A549 (cell line): ENCODE measurements around the gene ASXL3.

Experiments used
- BHLHE40 ChIP-seq: IDR thresholded peaks from 2 replicates; pipeline ENCODE4 v1.6.1; 2012; ENCODE audit warnings: low read depth, low read length, inconsistent platforms
- CEBPB ChIP-seq, 2 experiments: fragments of >200 bp in 1 of 2; sonication (Bioruptor Twin) in 1 of 2; formaldehyde crosslinking in 1 of 2; IDR thresholded peaks; 2 replicates each; pipeline ENCODE4 v1.6.1; 2012 to 2016
- CHD4 ChIP-seq: fragments of 200-600 bp; sonication (generic); IDR thresholded peaks from 2 replicates; pipeline ENCODE4 v1.6.1; 2016; ENCODE audit warnings: antibody characterized with exemption, mild to moderate bottlenecking, borderline replicate concordance
- HEYL ChIP-seq: fragments of 250-450 bp; sonication (Bioruptor Pico); IDR thresholded peaks from 2 replicates; pipeline ENCODE4 v1.8.0; 2021; ENCODE audit warnings: mild to moderate bottlenecking, moderate library complexity
- KDM1A ChIP-seq: fragments of 200-600 bp; sonication (generic); IDR thresholded peaks from 2 replicates; pipeline ENCODE4 v1.6.1; 2016; ENCODE audit warnings: low read depth, mild to moderate bottlenecking
- POLR2A ChIP-seq: IDR thresholded peaks from 2 replicates; pipeline ENCODE4 v1.6.1; 2012; ENCODE audit warnings: mild to moderate bottlenecking, low read length
- RFX5 ChIP-seq: fragments of 450-650 bp; IDR thresholded peaks from 2 replicates; pipeline ENCODE4 v1.7.1; 2014; ENCODE audit warnings: antibody characterized with exemption, mild to moderate bottlenecking, moderate library complexity
- SMC3 ChIP-seq: fragments of >200 bp; sonication (Bioruptor Twin); formaldehyde crosslinking; IDR thresholded peaks from 3 replicates; pipeline ENCODE4 v1.6.1; 2018; ENCODE audit warnings: inconsistent platforms
- ZNF302 ChIP-seq: fragments of 250-450 bp; sonication (Bioruptor Pico); IDR thresholded peaks from 2 replicates; pipeline ENCODE4 v1.9.0; 2021; ENCODE audit warnings: inconsistent platforms, mild to moderate bottlenecking, moderate library complexity
- TF ChIP-seq, protein P1 (sequence below): fragments of >200 bp; sonication (Bioruptor Twin); formaldehyde crosslinking; IDR thresholded peaks from 3 replicates; pipeline ENCODE4 v1.5.1; 2016
- TF ChIP-seq, protein P2 (sequence below): fragments of >200 bp; sonication (Bioruptor Twin); formaldehyde crosslinking; IDR thresholded peaks from 3 replicates; pipeline ENCODE4 v1.6.1; 2016
- TF ChIP-seq, protein P3 (sequence below): IDR thresholded peaks from 2 replicates; pipeline ENCODE4 v1.6.1; 2012

DNA sequence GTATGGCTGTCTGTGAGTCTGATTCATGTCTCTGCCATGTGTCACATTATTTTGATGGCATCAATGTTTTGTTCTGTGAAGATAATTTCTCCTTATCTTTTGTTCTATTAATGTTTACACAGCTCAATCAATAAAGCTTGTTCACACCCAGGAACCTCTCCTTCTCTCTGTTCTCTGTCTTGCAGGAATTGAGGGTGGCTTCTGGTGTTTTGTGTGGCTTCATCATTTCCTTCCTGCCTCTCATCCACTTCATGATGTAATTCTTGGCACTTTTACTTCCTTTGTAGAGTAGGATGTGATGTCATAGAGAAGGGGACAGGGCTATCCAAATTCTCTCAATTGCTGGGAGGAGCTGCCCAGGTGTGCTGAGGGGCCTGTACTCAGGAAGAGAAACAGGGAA lies 27.2 kb downstream of the ASXL3 start:
- TF ChIP-seq, protein P1, sequence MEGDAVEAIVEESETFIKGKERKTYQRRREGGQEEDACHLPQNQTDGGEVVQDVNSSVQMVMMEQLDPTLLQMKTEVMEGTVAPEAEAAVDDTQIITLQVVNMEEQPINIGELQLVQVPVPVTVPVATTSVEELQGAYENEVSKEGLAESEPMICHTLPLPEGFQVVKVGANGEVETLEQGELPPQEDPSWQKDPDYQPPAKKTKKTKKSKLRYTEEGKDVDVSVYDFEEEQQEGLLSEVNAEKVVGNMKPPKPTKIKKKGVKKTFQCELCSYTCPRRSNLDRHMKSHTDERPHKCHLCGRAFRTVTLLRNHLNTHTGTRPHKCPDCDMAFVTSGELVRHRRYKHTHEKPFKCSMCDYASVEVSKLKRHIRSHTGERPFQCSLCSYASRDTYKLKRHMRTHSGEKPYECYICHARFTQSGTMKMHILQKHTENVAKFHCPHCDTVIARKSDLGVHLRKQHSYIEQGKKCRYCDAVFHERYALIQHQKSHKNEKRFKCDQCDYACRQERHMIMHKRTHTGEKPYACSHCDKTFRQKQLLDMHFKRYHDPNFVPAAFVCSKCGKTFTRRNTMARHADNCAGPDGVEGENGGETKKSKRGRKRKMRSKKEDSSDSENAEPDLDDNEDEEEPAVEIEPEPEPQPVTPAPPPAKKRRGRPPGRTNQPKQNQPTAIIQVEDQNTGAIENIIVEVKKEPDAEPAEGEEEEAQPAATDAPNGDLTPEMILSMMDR = no peak
- TF ChIP-seq POLR2A = no peak
- no peak for TF ChIP-seq BHLHE40
- no peak for TF ChIP-seq HEYL
- no peak for TF ChIP-seq CEBPB (IDR thresholded peaks at IDR 0.05)
- no peak for TF ChIP-seq KDM1A
- TF ChIP-seq, protein P2, sequence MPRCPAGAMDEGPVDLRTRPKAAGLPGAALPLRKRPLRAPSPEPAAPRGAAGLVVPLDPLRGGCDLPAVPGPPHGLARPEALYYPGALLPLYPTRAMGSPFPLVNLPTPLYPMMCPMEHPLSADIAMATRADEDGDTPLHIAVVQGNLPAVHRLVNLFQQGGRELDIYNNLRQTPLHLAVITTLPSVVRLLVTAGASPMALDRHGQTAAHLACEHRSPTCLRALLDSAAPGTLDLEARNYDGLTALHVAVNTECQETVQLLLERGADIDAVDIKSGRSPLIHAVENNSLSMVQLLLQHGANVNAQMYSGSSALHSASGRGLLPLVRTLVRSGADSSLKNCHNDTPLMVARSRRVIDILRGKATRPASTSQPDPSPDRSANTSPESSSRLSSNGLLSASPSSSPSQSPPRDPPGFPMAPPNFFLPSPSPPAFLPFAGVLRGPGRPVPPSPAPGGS = no peak
- TF ChIP-seq SMC3 = no peak
- no peak for TF ChIP-seq ZNF302 (CRISPR knock-in tag)
- TF ChIP-seq, protein P3, sequence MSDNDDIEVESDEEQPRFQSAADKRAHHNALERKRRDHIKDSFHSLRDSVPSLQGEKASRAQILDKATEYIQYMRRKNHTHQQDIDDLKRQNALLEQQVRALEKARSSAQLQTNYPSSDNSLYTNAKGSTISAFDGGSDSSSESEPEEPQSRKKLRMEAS = no peak
- TF ChIP-seq RFX5 = no peak
- no peak for TF ChIP-seq CHD4
